GM23338 (cell line): ENCODE results near the gene FEN1. TPM values are rescaled to one million over a fixed set of nuclear protein-coding genes. Genes with fewer than 3 reads are reported as not detected.

Experiments used
- ATAC-seq: fragments of 200-7000 bp; cut with Tn5 transposase; 3 replicates; pipeline ENCODE4 v1.9.1; 2020
- DNase-seq: peaks from one replicate; pipeline ENCODE4 v3.0.0-alpha.2; 2015; ENCODE audit warnings: low spot score
- H2AFZ ChIP-seq: fragments of 200-600 bp; sonication (generic); 2 replicates; pipeline ENCODE4 v1.8.0; 2016; ENCODE audit warnings: antibody characterized with exemption, mild to moderate bottlenecking, moderate library complexity
- H3F3A ChIP-seq: fragments of 200-600 bp; sonication (generic); replicated peaks from 2 replicates; pipeline ENCODE4 v1.8.0; 2017; ENCODE audit warnings: antibody characterized with exemption, mixed run types, low read depth
- H3K27ac ChIP-seq: fragments of 200-600 bp; sonication (generic); 2 replicates; pipeline ENCODE4 v1.6.1; 2016; ENCODE audit warnings: low read depth
- H3K27me3 ChIP-seq: fragments of 200-600 bp; sonication (generic); 2 replicates; pipeline ENCODE4 v1.8.0; 2016; ENCODE audit warnings: mild to moderate bottlenecking, mixed run types, moderate library complexity; ENCODE audit not compliant: insufficient read depth
- H3K36me3 ChIP-seq: fragments of 200-600 bp; sonication (generic); 2 replicates; pipeline ENCODE4 v1.8.0; 2016; ENCODE audit warnings: mild to moderate bottlenecking; ENCODE audit not compliant: insufficient read depth
- H3K4me1 ChIP-seq: fragments of 200-600 bp; sonication (generic); 2 replicates; pipeline ENCODE4 v1.8.0; 2016; ENCODE audit warnings: mild to moderate bottlenecking, moderate library complexity; ENCODE audit not compliant: insufficient read depth
- H3K4me2 ChIP-seq: fragments of 200-600 bp; sonication (generic); 2 replicates; pipeline ENCODE4 v1.7.1; 2017; ENCODE audit warnings: mixed run types
- H3K4me3 ChIP-seq: fragments of 200-600 bp; sonication (generic); 2 replicates; pipeline ENCODE4 v1.6.1; 2016; ENCODE audit warnings: mixed run types
- H3K79me2 ChIP-seq: fragments of 200-600 bp; sonication (generic); replicated peaks from 2 replicates; pipeline ENCODE4 v1.8.0; 2017; ENCODE audit warnings: mild to moderate bottlenecking; ENCODE audit not compliant: insufficient read depth
- H3K9me2 ChIP-seq: fragments of 200-600 bp; sonication (generic); 2 replicates; pipeline ENCODE4 v1.8.0; 2017; ENCODE audit not compliant: insufficient read depth
- H4K20me1 ChIP-seq: fragments of 200-600 bp; sonication (generic); replicated peaks from 2 replicates; pipeline ENCODE4 v1.8.0; 2017; ENCODE audit warnings: mild to moderate bottlenecking; ENCODE audit not compliant: insufficient read depth
- H3K27ac Mint-ChIP-seq: 2 replicates; pipeline ENCODE4 v1.8.0; 2020; ENCODE audit warnings: inconsistent platforms, mild to moderate bottlenecking, moderate library complexity, mixed read lengths
- H3K27me3 Mint-ChIP-seq: 3 replicates; pipeline ENCODE4 v1.8.0; 2022; ENCODE audit warnings: low read depth, mild to moderate bottlenecking, moderate library complexity, mixed read lengths, inconsistent platforms; ENCODE audit not compliant: insufficient read depth, poor library complexity
- H3K36me3 Mint-ChIP-seq: 3 replicates; pipeline ENCODE4 v1.8.0; 2021; ENCODE audit warnings: low read depth, mild to moderate bottlenecking, inconsistent platforms, moderate library complexity, mixed read lengths
- H3K4me1 Mint-ChIP-seq: 3 replicates; pipeline ENCODE4 v1.8.0; 2020; ENCODE audit warnings: mild to moderate bottlenecking, inconsistent platforms, mixed read lengths
- H3K4me3 Mint-ChIP-seq: 3 replicates; pipeline ENCODE4 v1.8.0; 2021; ENCODE audit warnings: moderate library complexity, mild to moderate bottlenecking, inconsistent platforms, mixed read lengths
- H3K9me3 Mint-ChIP-seq: 3 replicates; pipeline ENCODE4 v1.8.0; 2020; ENCODE audit warnings: moderate library complexity, mild to moderate bottlenecking, inconsistent platforms, mixed read lengths
- CREB1 ChIP-seq: fragments of 250-450 bp; sonication (Bioruptor Pico); IDR thresholded peaks from 2 replicates; pipeline ENCODE4 v1.5.0; 2020; ENCODE audit warnings: low read depth, mild to moderate bottlenecking, moderate library complexity
- CTCF ChIP-seq, 2 experiments: fragments of 200-600 bp in 1 of 2; sonication (generic) in 1 of 2; conservative IDR thresholded peaks; 2 replicates each; pipeline versions ENCODE4 v1.5.1 to v1.6.1; 2016 to 2017; ENCODE audit warnings: antibody characterized with exemption in 2 of 2, low read depth in 2 of 2, mild to moderate bottlenecking in 2 of 2, moderate library complexity in 1 of 2
- ETS1 ChIP-seq: IDR thresholded peaks from 2 replicates; pipeline ENCODE4 v1.6.1; 2016; ENCODE audit warnings: antibody characterized with exemption
- EZH2 ChIP-seq: fragments of 200-600 bp; sonication (generic); IDR thresholded peaks from one replicate; pipeline ENCODE4 v1.8.0; 2017; ENCODE audit warnings: antibody characterized with exemption, mild to moderate bottlenecking, low read depth; ENCODE audit not compliant: unreplicated experiment
- JUNB ChIP-seq: IDR thresholded peaks from one replicate; pipeline ENCODE4 v1.6.1; 2016; ENCODE audit warnings: antibody characterized with exemption; ENCODE audit not compliant: unreplicated experiment
- NANOG ChIP-seq: IDR thresholded peaks from 2 replicates; pipeline ENCODE4 v1.6.1; 2016; ENCODE audit warnings: antibody characterized with exemption, borderline replicate concordance
- POLR2AphosphoS5 ChIP-seq: IDR thresholded peaks from 2 replicates; pipeline ENCODE4 v1.6.1; 2016; ENCODE audit warnings: antibody characterized with exemption, low read depth
- REST ChIP-seq: IDR thresholded peaks from one replicate; pipeline ENCODE4 v1.6.1; 2018; ENCODE audit warnings: antibody characterized with exemption; ENCODE audit not compliant: unreplicated experiment
- STAT1 ChIP-seq: IDR thresholded peaks from one replicate; pipeline ENCODE4 v1.6.1; 2016; ENCODE audit warnings: antibody characterized with exemption; ENCODE audit not compliant: unreplicated experiment
- ZNF114 ChIP-seq: fragments of 250-450 bp; sonication (Bioruptor Pico); IDR thresholded peaks from 2 replicates; pipeline ENCODE4 v1.5.0; 2020; ENCODE audit warnings: mild to moderate bottlenecking, moderate library complexity
- ZNF331 ChIP-seq: fragments of 250-450 bp; sonication (Bioruptor Pico); IDR thresholded peaks from 2 replicates; pipeline ENCODE4 v1.5.0; 2020; ENCODE audit warnings: low read depth, mild to moderate bottlenecking, moderate library complexity
- ZNF462 ChIP-seq: fragments of 250-450 bp; sonication (Bioruptor Pico); IDR thresholded peaks from 2 replicates; pipeline ENCODE4 v1.5.0; 2020; ENCODE audit warnings: mild to moderate bottlenecking, moderate library complexity
- polyA plus RNA-seq: library from polyadenylated mRNA; unstranded; fragments of >200 nt; fragmentation: Nextera tagmentation; extraction: Ambion mirVana; gene quantifications from 2 replicates; pipeline ENCODE4 v1.2.1, GENCODE V29; 2016
- total RNA-seq: library from RNA; depleted of rRNA; stranded (reverse); fragments of >200 nt; shearing (Covaris generic); gene quantifications from 2 replicates; pipeline ENCODE4 v1.2.3, GENCODE V29; 2014

The FEN1 gene
- total and polyA plus RNA-seq, 2 experiments from 2014 or later, result 85.1 to 89.0 TPM

- H4K20me1 ChIP-seq, result peaks cover 3% of the 10 kb centered on the region; the same call in 1 of the 2 replicates
- no peaks in the 10 kb centered on the region for H3K9me3 Mint-ChIP-seq
- DNase-seq, result no peak
- peak overlapping the region; percentile 8; the same call in 1 of the 3 replicates for H3K4me3 Mint-ChIP-seq
- no peak overlapping the region for H2AFZ ChIP-seq
- no peak for ATAC-seq
- peaks cover 22% of the 10 kb centered on the region for H3K4me1 Mint-ChIP-seq
- H3K9me2 ChIP-seq, result no peaks in the 10 kb centered on the region
- H3K4me3 ChIP-seq, result no peak overlapping the region
- H3K4me2 ChIP-seq, result no peak overlapping the region
- TF ChIP-seq REST (no peak), JUNB (no peak), CREB1 (CRISPR knock-in tag) (no peak), ETS1 (no peak), POLR2AphosphoS5 (no peak), ZNF462 (no peak), EZH2 (no peak), CTCF (conservative IDR thresholded peaks at IDR 0.05; ENCODE audit: low read depth in 2 of 2) (no peak), ZNF114 (CRISPR knock-in tag) (no peak), NANOG (no peak), ZNF331 (no peak), STAT1 (no peak)
- no peak overlapping the region for H3K27ac Mint-ChIP-seq
- peaks cover 32% of the 10 kb centered on the region for H3K27me3 ChIP-seq
- no peaks in the 10 kb centered on the region for H3K36me3 ChIP-seq
- H3K36me3 Mint-ChIP-seq, result no peaks in the 10 kb centered on the region; the same call in 2 of the 3 replicates
- no peaks in the 10 kb centered on the region for H3K79me2 ChIP-seq
- H3K27ac ChIP-seq, result no peak overlapping the region
- peaks cover 11% of the 10 kb centered on the region for H3K4me1 ChIP-seq
- peaks cover 34% of the 10 kb centered on the region for H3K27me3 Mint-ChIP-seq
- H3F3A ChIP-seq, result peaks cover 4% of the 10 kb centered on the region; the same call in 1 of the 2 replicates
Measured at GRCh38 chr11:61750631-61751273, 42.0 kb upstream of the FEN1 start.
